Myocyte (in vitro differentiated cells): Measurements from ENCODE around the gene PGAP1. TPM values are rescaled to one million over a fixed set of nuclear protein-coding genes. Genes with fewer than 3 reads are reported as not detected.
A peak's percentile ranks its signal among the peaks of the same experiment; 100 is the strongest.

Experiments used
- DNase-seq: peaks from one replicate; pipeline ENCODE4 v3.0.0-alpha.2; 2012; ENCODE audit warnings: low read depth
- total RNA-seq: library from RNA; depleted of rRNA; stranded (reverse); fragments of >200 nt; gene quantifications from 2 replicates; pipeline ENCODE4 v1.2.3, GENCODE V29; 2014

Gene PGAP1
- total RNA-seq, 1 donor from 2014 or later = 6.8 TPM

DNA sequence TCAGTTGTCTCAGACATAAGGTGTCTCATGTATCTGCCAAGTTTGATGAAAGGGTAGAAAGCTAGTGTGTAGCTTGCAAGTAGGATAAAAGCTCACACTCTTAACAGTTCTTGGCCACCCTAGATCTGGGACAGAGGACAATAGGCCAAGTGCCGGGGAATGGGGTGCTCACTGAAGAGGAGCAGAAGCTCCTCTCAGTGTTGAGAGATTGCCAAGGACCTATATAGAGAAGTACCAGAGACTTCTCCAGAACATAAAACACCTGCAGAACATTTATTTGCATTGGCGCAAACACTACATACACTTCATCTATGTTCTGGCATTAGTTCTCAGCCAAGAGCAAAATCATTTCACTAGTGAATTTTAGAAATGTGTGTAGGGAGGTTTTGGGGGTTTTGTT lies 124.1 kb downstream of the PGAP1 start:
- no peak for DNase-seq

GRCh38 chr2:196801674-196802261 lies 124.7 kb downstream of the PGAP1 start:
- no peak for DNase-seq

- DNase-seq = peak; percentile 7
These were observed 127.5 kb downstream of the PGAP1 start for GRCh38 chr2:196798980-196799379.

DNA sequence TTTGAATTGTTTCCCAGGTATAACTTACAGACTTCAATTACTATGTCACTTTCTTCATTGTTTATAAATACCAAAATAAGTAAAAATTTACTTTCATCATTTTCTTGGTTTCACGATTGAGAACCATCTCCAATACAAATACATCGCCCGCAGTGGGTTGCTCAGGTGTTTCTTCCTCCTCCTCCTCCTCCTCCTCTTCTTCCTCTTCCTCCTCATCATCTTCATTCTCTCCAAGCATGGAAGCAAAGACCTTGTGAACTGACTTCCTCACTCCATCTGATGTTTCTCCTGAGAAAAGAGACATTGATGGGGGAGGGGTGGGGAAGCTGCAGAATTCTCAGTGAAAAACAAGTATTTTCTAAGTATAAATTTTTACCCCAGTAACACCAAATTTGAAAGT lies 133.6 kb downstream of the PGAP1 start:
- DNase-seq = no peak

DNA sequence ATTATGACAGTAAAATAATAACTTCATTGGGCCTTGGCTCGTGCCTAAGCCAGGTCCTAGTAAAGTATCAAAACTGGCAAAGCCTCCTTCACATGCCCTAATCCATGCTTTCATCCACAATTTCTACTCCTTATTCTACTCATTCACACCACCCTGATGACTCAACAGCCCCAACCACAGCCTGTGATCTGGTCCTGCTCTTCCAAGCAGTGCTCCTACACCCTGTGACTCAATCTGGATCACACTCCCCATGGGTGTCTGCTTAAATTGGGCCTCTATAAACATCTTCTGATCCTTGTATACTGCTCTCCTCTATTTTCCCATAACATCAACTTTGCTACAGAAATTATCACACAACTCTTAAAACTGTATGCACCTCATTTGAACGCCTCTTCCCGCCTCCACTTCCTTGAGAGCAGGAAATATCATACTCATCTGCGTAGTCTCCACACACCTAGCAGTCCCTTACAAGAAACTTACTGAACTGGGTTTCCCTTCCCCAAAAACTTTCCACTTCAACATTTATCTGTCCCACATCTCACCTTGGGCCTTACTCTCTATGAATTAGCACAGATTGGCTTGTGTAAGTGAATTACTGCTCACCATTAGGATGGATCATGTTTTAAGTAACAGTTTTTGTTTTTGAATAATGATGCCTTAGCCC lies 142.9 kb downstream of the PGAP1 start:
- DNase-seq = peak; percentile 24

Other genes with a start within 250 kb of the PGAP1 start
- 17.0 and 17.8 TPM in 2 replicates for gene GTF3C3, start 127.0 kb downstream of the PGAP1 start, total RNA-seq
- not detected in 2 replicates for gene C2orf66, start 117.4 kb downstream of the PGAP1 start, total RNA-seq